ENCODE data around the gene BTNL2. TPM values are rescaled to one million over a fixed set of nuclear protein-coding genes. Genes with fewer than 3 reads are reported as not detected.

The BTNL2 gene
- total RNA-seq, 1 experiment from 2014 or later = not detected

GRCh38 chr6:32442977-32443552 is 36.1 kb upstream of the BTNL2 start:
- Histone ChIP-seq H3K14ac (ENCODE audit: insufficient read depth, low read length) (no peak overlapping the region), H3K9me3 (ENCODE audit: control insufficient read depth, low read depth, low read length) (no peaks in the 10 kb centered on the region), H3K23me2 (ENCODE audit: insufficient read length, low read depth, low read length, poor library complexity, severe bottlenecking) (no peaks in the 10 kb centered on the region), H2BK120ac (ENCODE audit: low read depth, low read length, poor library complexity, severe bottlenecking) (no peak overlapping the region), H2AK5ac (ENCODE audit: insufficient read length, low read length) (no peak overlapping the region), H4K8ac (replicated peaks; ENCODE audit: insufficient read length, low read depth, low read length) (no peak overlapping the region), H3K4me1 (ENCODE audit: insufficient read depth, low read length) (no peaks in the 10 kb centered on the region), H3K18ac (ENCODE audit: insufficient read length, low read depth, low read length) (no peak overlapping the region), H3K9ac (ENCODE audit: extremely low read depth, insufficient read length, low read length) (no peak overlapping the region), H3K27me3 (ENCODE audit: insufficient read depth, low read length) (no peaks in the 10 kb centered on the region), H3K4ac (ENCODE audit: low read depth, low read length) (no peak overlapping the region), H3T11ph (ENCODE audit: low read length) (no peak overlapping the region), H3K79me2 (ENCODE audit: insufficient read depth, low read length) (no peaks in the 10 kb centered on the region), H3K79me1 (ENCODE audit: insufficient read depth, low read depth, low read length, poor library complexity, severe bottlenecking) (no peaks in the 10 kb centered on the region), H2BK20ac (ENCODE audit: low read depth, low read length, poor library complexity, severe bottlenecking) (no peak overlapping the region), H4K5ac (ENCODE audit: insufficient read length, low read depth, low read length) (no peak overlapping the region), H3K56ac (ENCODE audit: insufficient read length, low read depth, low read length) (no peak overlapping the region), H2BK5ac (ENCODE audit: insufficient read length, low read length) (no peak overlapping the region), H2BK12ac (ENCODE audit: insufficient read length, low read depth, low read length) (no peak overlapping the region), H3K23ac (ENCODE audit: insufficient read length, low read depth, low read length) (no peak overlapping the region), H2AFZ (ENCODE audit: low read length) (no peak overlapping the region), H3K27ac (ENCODE audit: insufficient read length, low read depth, low read length) (no peak overlapping the region), H2BK15ac (ENCODE audit: low read depth, low read length) (no peak overlapping the region), H4K91ac (ENCODE audit: insufficient read length, low read depth, low read length) (no peak overlapping the region), H4K20me1 (ENCODE audit: control insufficient read depth, insufficient read depth, insufficient read length) (no peaks in the 10 kb centered on the region), H3K4me2 (ENCODE audit: insufficient read depth, insufficient read length, low read length) (no peak overlapping the region)
- no peaks in the 10 kb centered on the region; a peak in 1 of 7 replicates for H3K36me3 Mint-ChIP-seq (ENCODE audit: insufficient read depth in 1 of 3, low read depth in 3 of 3)
- TF ChIP-seq CTCF (conservative IDR thresholded peaks at IDR 0.05) = no peak
- no peak for DNase-seq
- WGBS (ENCODE audit: extremely low coverage, insufficient read length, low lambda C conversion rate) = no CpG with 5 or more reads among the region's 8 CpGs
- H3K27ac Mint-ChIP-seq = no peak overlapping the region
- peaks cover 3% of the 10 kb centered on the region; the same call in 1 of the 2 replicates for H3K27me3 Mint-ChIP-seq (ENCODE audit: low read depth)
- H3K4me3 Mint-ChIP-seq = no peak overlapping the region
- 0 out of 5 replicates have a peak, but pooled peaks cover 0 to 2% of the 10 kb centered on the region in 2 experiments for H3K9me3 Mint-ChIP-seq
- H3K4me1 Mint-ChIP-seq = peaks cover 4 to 6% of the 10 kb centered on the region in 2 experiments
